NB4 (cell line): ENCODE results near the gene NDEL1.

Source experiments
- MYC ChIP-seq: IDR thresholded peaks from 2 replicates; pipeline ENCODE4 v1.6.1; 2011; ENCODE audit warnings: low read depth, low read length
- POLR2A ChIP-seq: IDR thresholded peaks from 2 replicates; pipeline ENCODE4 v1.6.1; 2011; ENCODE audit warnings: mild to moderate bottlenecking; ENCODE audit not compliant: insufficient read length; ENCODE audit errors: extremely low read depth
- TF ChIP-seq, protein P1 (sequence below): IDR thresholded peaks from one replicate; pipeline ENCODE4 v1.5.1; 2012; ENCODE audit warnings: low read depth, low read length
- TF ChIP-seq, protein P2 (sequence below): IDR thresholded peaks from 2 replicates; pipeline ENCODE4 v1.6.1; 2011; ENCODE audit warnings: low read depth, low read length

DNA sequence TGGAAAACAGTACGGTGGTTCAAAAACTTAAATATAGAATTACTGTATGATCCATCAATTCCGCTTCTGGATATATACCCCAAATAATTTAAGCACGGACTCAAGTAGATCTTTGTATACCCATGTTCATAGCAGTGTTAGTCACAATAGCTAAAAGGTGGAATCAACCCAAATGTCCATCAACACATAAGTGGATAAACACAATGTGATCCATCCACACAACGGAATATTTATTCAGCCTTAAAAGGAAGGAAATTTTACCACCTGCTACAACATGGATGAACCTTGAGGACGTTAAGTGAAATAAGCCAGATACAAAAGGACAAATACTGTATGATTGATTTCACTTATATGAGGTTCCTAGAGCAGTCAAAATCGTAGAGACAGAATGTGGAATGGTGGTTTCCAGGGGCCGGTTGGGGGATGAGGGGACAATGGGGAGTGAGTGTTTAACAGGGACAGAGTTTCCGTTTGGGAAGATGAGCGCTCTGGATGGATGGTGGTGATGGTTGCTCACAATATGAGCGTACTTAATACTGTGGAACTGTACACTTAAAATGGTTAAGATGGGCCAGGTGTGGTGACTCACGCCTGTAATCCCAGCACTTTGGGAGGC lies 32.7 kb upstream of the NDEL1 start:
- TF ChIP-seq, protein P1, sequence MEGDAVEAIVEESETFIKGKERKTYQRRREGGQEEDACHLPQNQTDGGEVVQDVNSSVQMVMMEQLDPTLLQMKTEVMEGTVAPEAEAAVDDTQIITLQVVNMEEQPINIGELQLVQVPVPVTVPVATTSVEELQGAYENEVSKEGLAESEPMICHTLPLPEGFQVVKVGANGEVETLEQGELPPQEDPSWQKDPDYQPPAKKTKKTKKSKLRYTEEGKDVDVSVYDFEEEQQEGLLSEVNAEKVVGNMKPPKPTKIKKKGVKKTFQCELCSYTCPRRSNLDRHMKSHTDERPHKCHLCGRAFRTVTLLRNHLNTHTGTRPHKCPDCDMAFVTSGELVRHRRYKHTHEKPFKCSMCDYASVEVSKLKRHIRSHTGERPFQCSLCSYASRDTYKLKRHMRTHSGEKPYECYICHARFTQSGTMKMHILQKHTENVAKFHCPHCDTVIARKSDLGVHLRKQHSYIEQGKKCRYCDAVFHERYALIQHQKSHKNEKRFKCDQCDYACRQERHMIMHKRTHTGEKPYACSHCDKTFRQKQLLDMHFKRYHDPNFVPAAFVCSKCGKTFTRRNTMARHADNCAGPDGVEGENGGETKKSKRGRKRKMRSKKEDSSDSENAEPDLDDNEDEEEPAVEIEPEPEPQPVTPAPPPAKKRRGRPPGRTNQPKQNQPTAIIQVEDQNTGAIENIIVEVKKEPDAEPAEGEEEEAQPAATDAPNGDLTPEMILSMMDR: no peak
- TF ChIP-seq, protein P2, sequence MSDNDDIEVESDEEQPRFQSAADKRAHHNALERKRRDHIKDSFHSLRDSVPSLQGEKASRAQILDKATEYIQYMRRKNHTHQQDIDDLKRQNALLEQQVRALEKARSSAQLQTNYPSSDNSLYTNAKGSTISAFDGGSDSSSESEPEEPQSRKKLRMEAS: no peak
- TF ChIP-seq POLR2A (no peak), MYC (no peak)
